B cell (primary cell): ENCODE data around the gene MAGI2.

Experiments used
- CTCF ChIP-seq: fragments of 200-600 bp; IDR thresholded peaks from one replicate; pipeline ENCODE4 v1.8.0; 2022; ENCODE audit warnings: antibody characterized with exemption, mild to moderate bottlenecking
- EZH2 ChIP-seq: IDR thresholded peaks from 2 replicates; pipeline ENCODE4 v1.6.1; 2012; ENCODE audit warnings: borderline replicate concordance, low read depth, mild to moderate bottlenecking, moderate library complexity, low read length; ENCODE audit not compliant: insufficient read depth, poor library complexity, severe bottlenecking

GRCh38 chr7:79352323-79352722 is 101.1 kb downstream of the MAGI2 start:
- TF ChIP-seq EZH2 (no peak), CTCF (no peak)
